NCI-H1105 treated with DMSO at 0.1 percent for 48 hours (cell line): ENCODE measurements around the gene CDC42SE1.

Source experiments
- DNase-seq: peaks from one replicate; lab custom pipeline; 2025; lab: John Stamatoyannopoulos, UW

The CDC42SE1 gene

GRCh38 chr1:151051356-151052009, 7.9 kb downstream of the CDC42SE1 start:
- no peak for DNase-seq

GRCh38 chr1:151050051-151050688, 9.3 kb downstream of the CDC42SE1 start:
- DNase-seq, result no peak

- DNase-seq, result no peak
These were observed 10.0 kb downstream of the CDC42SE1 start for GRCh38 chr1:151049458-151049857.

GRCh38 chr1:151048645-151049032, 10.8 kb downstream of the CDC42SE1 start:
- no peak for DNase-seq

GRCh38 chr1:151047925-151048644, 11.3 kb downstream of the CDC42SE1 start:
- peak; percentile 66 for DNase-seq

- DNase-seq, result peak; percentile 71
These were observed 11.9 kb downstream of the CDC42SE1 start, which contains the start of gene C1orf56 for GRCh38 chr1:151047591-151047924. TSS of gene C1orf56 (plus strand) at chr1:151047751. CDS start at chr1:151047848, 97 bp downstream.

- no peak for DNase-seq
These were observed 16.3 kb downstream of the CDC42SE1 start for GRCh38 chr1:151043163-151043562.

GRCh38 chr1:151039521-151039920, 19.9 kb downstream of the CDC42SE1 start:
- no peak for DNase-seq

- no peak for DNase-seq
These were observed 22.4 kb downstream of the CDC42SE1 start for GRCh38 chr1:151037032-151037431.

GRCh38 chr1:151036356-151036755, 23.1 kb downstream of the CDC42SE1 start, which contains the start of gene BNIPL:
TSS of gene BNIPL (plus strand) at chr1:151036586. CDS start at chr1:151036726, 140 bp downstream.
- DNase-seq, result no peak

GRCh38 chr1:151035167-151035566, 24.3 kb downstream of the CDC42SE1 start:
- DNase-seq, result no peak

- no peak for DNase-seq
These were observed 27.3 kb downstream of the CDC42SE1 start for GRCh38 chr1:151032164-151032563.

GRCh38 chr1:151026460-151026859, 33.0 kb downstream of the CDC42SE1 start:
- no peak for DNase-seq

- peak; percentile 58 for DNase-seq
These were observed 34.8 kb downstream of the CDC42SE1 start for GRCh38 chr1:151024540-151025146.

- peak; percentile 5 for DNase-seq
These were observed 45.9 kb downstream of the CDC42SE1 start for GRCh38 chr1:151013518-151013917.

GRCh38 chr1:151012684-151013471, 46.5 kb downstream of the CDC42SE1 start:
- no peak for DNase-seq

GRCh38 chr1:151011154-151011850, 48.1 kb downstream of the CDC42SE1 start:
- DNase-seq, result no peak

GRCh38 chr1:151010346-151010726, 49.1 kb downstream of the CDC42SE1 start:
- DNase-seq, result no peak

GRCh38 chr1:151009674-151010345, 49.6 kb downstream of the CDC42SE1 start:
- DNase-seq, result no peak

GRCh38 chr1:151009206-151009587, 50.2 kb downstream of the CDC42SE1 start:
- no peak for DNase-seq
